ENCODE measurements around the gene FUT1. TPM values are rescaled to one million over a fixed set of nuclear protein-coding genes. Genes with fewer than 3 reads are reported as not detected.

The FUT1 gene
- total RNA-seq, 1 donor from 2014 or later, result 1.4 TPM

DNA sequence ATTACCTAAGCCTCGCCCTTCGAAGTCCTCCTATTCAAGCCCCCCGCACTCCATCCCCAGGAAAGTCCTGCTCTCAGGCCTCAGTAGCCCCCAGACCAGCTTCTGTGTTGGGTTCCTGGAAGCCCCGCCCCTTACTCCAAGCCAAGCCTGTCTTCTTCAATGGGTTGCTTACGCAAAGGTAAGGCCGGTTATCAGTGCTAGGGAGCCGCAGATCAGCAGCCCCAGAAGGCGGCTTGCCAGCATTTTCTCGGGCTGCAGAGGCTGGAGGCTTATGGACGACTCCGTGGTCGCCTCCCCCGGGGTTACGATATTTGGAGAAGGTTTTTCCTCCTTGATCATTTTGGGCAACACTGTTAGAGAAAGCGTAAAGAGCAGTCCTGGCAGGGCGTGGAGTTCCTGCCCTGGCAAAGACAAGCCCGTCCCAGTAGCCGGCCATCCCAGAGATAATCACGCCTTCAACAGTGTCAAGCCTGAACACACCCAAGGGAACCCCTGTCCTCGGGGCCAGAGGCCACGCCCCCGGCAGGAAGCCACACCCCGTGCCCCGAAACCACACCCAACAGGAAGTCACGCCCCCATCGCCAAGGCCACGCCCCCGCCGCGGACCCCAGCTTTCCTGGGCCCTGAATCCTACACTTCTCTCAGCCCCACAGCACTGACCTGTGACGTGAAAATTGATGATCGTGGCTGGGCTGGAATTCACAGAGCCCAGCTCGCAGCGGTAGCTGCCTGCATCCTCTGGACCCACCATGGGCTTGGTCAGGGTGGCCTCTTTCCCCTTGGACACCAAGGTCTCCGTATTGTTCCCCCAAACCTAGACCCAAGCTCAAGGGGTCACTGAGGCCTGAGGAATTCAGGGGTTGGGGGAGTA is 11.1 kb downstream of the FUT1 start:
- DNase-seq (ENCODE audit: low spot score), result no peak

DNA sequence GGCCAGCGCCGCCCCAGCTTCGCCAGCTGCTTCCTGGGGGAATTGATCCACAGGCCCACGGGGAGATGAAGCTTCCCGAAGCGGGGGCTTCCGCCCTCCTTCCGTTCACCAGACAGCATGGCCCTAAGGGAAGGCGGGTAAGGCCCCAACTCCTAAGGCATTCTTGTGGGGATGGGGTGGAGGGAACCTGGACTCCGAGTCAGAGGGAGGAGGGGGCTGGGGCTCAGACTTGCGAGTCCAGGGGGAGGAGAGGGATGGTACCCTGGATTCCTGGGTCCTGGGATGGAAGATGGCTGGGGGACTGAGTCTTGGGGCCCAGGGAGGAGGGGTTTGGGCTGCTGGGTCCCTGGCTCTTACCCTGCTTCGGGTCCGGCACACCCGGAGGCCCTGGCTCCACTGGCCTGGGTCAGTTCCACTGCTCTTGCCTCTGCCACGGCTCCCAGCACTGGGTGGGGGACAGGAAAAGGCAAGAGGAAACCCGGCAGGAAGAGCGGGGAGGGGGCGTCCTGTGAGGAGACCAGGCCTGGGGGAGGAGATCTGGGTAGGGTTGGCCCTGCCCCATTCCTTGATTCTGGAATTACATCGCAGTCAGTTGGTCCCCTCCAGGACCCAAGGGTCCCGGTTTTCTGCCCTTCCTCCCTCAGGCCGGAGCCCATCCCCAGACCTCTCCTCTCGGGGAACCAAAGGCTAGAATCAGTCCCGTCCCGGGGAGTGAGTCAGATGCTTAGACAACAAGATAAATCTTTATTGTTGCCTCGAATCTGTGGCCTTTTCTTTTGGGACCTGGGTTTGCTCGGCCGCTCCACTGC is 12.1 kb downstream of the FUT1 start, which contains the start of gene RASIP1:
RASIP1 (minus strand) TSS at position 447 of the 809 bp plus-strand sequence; CDS start at position 119, 328 bp downstream.
- DNase-seq (ENCODE audit: low spot score), result no peak

GRCh38 chr19:48739404-48740163 is 12.9 kb downstream of the FUT1 start:
- no peak for DNase-seq (ENCODE audit: low spot score)

DNA sequence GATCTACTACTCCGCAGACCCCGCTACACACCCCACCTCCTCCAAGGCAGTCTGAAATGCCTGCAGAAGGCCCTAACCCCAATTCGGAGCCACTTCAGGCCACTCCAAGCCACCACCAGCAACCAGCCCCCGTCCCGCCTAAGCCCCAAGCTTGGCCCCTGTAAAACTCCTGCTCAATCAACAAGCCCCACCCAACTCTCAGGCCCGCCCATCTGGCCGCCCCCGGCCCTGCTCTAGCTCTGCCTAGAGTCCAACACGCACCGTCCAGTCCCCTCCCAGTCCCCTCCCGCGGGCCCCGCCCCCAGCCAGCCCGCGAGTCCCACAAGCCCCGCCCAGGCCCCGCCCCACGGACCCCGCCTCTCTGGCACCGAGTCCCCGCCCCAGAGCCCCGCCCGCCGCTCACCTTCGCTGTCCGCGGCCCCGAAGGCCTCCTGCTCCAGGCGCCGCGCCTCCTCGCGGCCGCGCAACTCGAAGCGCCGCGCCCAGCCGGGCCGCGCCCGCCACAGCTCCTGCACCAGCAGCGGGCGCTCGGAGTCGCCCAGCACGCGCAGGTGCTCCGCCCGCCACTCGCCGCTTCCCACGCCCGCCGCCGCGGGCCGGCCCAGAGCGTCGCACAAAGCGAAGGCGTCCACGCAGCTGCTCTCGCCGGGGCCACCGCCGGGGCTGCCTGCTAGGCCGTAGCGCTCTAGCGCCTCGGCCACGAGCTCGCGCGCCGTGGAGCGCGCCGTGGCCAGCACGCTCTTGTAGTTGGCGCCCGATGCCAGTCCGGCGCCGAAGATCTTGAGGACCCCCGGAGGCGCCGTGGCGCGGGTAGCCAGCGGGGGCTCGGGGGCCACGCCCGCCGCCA is 13.7 kb downstream of the FUT1 start:
- DNase-seq (ENCODE audit: low spot score), result peak; percentile 86

DNA sequence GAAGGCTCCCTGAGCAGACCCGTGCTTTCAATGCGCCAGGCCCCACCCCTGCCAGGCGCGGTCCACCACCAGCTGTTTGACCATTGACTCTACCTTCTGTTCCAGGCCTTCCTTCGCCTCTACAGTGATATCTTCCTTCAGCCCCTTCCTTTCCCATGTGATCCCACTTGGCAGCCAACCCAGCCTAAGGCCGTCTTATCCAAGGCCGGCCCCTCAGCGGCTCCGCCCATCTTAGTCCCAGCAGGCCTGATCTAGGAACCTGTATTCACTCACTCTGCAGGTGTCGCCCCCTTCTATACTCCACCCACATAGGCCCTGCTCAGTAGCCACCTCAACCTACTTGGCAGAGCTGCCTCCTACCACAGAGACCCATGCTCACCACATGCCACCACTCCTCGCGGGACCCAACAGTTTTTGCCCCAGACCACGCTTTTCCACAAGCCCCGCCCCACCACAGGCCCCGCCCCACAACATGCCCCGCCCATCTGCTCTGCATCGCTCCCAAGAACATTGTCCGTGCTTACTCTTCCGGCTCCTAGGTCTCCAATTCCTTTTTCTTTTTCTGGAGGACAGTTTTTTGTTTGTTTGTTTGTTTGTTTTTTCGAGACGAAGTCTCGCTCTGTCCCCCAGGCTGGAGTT is 15.0 kb downstream of the FUT1 start:
- DNase-seq (ENCODE audit: low spot score), result no peak

DNA sequence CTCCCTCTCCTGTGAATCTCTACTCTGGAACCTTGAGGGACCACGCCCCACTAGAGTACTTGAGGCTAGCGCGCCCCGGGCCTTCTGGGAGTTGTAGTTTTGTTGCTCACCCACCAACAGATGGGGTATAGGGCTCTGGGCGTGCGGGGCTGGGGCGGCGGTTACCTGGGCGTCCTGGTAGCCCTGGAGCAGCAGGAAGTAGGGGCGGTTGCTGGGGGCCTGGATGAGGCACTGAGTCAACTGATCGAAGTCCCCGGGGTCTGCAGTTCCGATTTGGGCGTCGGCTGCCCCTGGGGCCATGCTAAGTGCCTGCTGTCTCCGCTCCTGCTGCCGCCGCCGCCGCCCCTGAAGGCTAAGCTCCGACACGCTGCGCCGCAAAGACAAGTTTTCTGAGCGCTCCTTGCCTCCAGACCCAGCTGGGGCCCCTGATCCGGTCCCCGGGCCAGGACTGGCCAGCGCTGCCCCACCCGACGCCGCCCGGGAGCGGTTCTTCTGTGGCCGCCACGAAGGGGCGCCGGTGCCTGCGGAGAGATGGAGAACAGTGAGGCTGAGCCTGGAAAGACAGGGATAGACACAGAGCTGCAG is 17.3 kb downstream of the FUT1 start:
- peak; percentile 64 for DNase-seq (ENCODE audit: low spot score)

DNA sequence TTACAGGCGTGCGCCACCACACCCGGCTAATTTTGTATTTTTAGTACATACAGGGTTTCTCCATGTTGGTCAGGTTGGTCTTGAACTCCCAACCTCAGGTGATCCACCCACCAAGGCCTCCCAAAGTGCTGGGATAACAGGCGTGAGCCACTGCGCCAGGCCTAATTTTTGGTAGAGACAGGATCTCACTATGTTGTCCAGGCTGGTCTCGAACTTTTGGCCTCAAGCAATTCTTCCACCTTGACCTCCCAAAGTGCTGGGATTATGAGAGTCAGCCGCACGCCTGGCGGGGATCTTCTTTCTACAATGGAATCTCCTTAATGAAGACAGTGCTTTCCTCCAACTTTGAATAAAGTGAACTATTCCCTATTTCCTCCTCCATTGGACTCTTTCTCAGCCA is 17.8 kb downstream of the FUT1 start:
- DNase-seq (ENCODE audit: low spot score), result no peak

DNA sequence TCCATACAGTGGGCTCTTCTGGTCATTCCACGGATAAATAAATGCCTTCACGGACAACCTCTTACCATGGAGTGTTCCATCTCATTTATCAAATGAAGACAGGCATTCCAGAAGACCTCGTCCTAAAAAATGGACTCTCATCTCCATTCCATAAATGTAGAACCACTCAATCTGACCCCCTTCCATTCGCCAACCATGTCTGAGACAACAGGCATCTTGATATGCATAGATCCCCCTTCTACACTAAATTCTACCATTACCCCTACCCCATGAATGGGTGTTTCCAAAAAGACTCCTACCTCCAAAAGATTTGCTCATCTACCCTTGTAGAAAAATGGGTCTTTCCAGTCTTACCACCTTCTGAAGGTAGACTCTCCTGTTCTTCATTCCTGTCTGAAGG is 21.0 kb downstream of the FUT1 start:
- DNase-seq (ENCODE audit: low spot score), result no peak

DNA sequence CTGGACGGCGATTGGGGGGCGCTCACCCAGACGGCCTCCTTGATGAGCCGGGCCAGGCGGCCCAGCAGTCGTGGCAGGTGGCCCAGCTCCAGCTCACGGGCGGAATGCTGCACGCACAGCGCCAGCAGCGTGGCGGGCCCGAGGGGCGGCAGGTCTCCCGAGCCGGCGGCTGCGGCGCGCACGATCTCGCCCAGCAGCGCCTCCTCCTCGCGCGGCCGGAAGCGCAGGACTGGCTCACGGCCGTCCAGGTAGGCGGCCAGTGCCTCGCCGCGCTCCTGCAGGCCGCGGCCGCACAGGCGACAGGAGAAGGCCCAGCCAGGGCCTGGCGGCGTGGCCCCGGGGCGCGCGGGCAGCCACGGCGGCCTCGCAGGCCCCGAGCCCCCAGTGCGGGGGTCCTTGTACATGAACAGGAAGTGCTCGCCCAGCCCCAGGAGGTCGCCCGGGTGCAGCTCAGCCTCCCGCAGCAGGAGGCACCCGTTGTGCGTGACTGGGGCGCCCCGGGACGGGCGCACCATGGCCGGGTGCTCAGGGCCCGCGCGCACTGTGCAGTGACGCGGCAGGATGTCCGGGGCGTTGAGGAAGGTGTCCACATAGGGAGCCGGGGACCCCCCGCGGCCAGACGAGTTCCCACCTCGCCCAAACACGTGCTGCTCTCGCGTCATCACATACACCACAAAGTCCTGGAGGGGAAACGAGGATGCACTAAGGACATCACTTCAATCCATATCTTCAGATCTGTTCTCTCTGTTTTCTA is 23.4 kb downstream of the FUT1 start:
- DNase-seq (ENCODE audit: low spot score), result no peak

GRCh38 chr19:48726556-48726955 is 25.9 kb downstream of the FUT1 start:
- DNase-seq (ENCODE audit: low spot score), result no peak

DNA sequence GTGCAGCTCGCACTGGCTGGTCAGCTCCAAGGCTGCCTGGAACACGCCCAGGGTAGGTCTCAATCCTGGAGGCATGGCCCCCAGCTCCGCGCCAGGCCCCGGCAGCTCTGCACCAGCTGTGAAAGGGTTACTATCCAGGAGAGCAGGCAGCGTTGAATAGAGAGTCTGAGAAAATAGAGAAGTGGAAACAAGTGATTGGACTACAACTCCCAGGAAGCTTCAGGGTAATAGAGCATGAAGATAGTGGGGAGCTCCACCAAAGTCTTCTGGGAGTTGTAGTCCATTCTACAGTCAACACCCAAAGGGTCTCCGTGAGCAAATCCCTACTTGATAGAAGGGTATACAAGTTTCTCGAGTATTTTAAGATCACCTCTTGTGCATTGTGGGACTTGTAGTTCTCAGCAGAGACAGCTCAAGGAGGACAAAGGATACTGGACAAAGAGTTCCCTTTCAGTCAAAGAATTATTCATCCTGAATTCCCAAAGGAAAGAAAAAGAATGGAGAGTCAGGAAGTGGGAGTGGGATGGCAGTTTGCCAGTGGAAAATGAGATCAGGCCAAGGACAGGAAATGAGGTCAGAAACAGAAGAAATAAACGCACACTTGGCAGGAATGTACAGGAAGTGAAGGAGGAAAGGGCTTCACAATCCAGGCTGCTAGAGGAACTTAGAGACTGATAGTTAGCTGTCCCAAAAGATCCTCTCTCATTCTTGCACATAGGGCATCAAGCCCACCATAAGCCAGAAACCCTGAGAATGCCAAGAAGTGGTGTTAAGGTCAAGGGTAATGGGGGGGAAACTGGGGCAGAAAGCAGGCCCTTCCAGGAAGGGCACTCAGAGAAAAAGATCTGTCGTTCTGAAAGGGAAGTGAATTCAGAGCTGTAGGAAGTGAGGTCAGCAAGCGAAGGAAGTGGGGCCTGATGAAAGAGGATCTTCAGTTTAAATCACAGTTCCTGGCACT is 27.4 kb downstream of the FUT1 start:
- DNase-seq (ENCODE audit: low spot score), result peak; percentile 78

DNA sequence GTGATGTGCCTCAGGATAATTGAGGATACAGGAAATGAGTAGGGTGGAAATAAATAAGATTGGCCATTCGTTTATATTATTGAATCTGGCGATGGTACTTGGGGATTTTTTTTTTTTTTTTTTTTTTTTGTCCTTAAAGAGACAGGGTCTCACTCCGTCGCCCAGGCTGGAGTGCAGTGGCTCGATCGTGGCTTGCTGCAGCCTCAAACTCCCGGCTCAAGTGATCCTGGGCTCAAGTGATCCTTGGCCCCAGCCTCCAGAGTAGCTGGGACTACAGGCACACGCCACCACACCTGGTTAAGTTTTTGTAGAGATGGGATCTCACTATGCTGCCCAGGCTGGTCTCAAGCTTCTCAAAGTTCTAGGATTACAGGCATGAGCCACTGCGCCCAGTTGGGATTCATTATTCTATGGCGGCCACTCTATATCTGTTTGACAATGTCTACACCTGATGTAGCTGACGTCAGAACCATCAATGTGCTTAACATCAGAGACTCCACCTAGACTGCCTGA is 30.2 kb downstream of the FUT1 start:
- no peak for DNase-seq (ENCODE audit: low spot score)

DNA sequence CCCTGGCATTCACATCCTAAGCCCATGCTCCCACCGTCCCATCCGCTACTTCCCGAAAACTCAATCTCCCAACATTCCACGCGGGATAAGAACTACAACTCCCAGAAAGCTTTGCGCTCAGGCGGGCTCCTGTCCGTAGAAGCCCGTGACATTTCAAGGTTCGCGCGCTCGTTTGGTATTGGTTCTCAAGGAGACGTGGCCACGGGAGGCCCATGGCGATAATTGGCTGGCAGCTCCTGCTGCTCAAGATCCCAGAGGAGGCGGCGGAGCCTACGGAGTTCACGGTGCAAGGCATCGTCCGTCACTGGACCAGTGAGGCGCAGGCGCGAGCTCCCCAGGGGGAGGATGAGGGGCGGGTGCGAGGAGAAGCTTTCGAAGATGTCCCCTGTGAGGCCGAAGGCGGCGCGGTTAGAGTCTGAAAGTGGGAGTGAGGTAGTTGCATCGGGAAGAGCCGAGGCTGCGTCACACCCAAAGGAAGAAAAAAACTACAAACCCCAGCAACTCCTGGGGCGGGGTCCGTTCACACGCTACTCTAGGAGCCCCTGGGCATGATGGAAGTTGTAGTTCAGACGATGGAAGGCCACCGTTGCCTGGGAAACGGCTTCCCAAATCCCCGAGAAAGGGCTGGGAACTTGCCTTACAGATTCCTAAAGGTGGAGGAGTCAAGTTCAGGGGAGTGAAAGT is 31.7 kb downstream of the FUT1 start:
- peak; percentile 100 for DNase-seq (ENCODE audit: low spot score)

DNA sequence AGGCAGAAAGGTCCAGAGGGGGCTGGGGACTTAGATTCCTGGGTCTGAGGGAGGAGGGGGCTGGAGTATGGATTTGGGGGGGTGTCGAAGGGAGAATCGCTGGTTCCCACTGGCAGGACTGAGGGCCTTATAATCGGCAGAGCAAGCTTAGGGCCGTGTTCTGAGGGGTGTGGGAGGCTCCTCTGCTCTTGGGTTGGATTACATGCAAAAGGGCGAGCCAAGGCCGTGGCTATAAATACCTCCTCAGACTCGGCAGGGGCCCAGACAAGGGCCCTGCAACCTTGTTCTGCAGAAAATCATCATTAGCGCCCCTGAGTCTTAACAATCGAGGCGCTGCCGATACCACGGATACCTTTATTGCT is 32.2 kb downstream of the FUT1 start:
- no peak for DNase-seq (ENCODE audit: low spot score)

DNA sequence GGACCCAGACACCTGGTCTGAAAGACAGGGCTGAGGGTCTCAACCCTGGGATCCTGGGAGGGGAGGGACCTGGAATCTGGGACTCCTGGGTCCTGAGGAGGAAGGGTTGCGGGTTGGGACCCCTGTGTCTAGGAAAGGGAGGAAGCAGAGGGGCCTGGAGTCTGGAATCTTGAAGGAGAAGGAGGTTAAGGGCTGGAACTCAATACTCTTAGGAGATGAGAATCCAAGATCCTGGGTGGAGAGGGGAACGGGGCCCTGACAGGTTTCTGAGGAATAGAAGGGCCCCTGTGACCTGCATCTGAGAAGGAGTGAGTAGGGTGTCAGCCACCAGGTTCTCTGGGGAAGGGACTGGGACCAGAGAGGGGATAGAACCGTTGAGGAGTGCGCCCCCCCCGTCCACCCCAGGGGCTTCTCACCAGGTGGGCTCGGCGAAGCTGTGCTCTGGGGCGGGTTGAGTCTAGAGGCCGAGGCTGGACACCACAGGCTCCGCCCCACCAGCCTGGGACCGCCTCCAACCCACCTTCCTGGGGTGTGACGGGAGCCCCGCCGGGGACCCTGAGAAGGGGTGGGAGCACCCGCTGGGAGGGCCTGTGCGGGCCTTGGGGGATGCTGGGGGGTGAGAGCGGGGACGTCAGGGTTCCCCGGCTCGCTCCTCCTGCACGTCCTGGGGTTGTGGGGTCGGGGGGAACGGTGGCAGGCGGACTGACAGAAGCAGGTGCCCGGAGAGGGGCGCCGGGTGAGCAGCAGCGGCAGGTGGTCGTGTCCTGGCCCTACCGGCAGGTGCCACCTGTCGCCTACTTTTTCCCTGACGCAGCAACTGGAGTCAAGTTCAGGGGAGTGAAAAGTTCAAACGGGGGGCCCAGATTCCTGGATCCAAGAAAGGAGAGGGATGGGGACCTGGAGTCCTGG is 32.9 kb downstream of the FUT1 start, which contains the start of gene MAMSTR:
MAMSTR (minus strand) TSS at position 463 of the 909 bp plus-strand sequence. CDS start 694 bp downstream, outside the sequence.
- no peak for DNase-seq (ENCODE audit: low spot score)

- no peak for DNase-seq (ENCODE audit: low spot score)
These were observed 33.7 kb downstream of the FUT1 start for GRCh38 chr19:48718711-48719231.

Data from umbilical cord (tissue), 2 donors.